Astrocyte (in vitro differentiated cells and primary cell): Measurements from ENCODE around the gene ISL2. TPM values are rescaled to one million over a fixed set of nuclear protein-coding genes. Genes with fewer than 3 reads are reported as not detected.

Experiments
- DNase-seq: peaks from one replicate; pipeline ENCODE4 v3.0.0-alpha.2; 2010; ENCODE audit warnings: low read depth
- FAIRE-seq: peaks from 2 replicates; lab custom pipeline; 2011; peaks lifted over from hg19 to GRCh38; lab: Jason Lieb, UNC
- H2AFZ ChIP-seq: 2 replicates; pipeline ENCODE4 v1.6.0; 2012; ENCODE audit warnings: low read depth, low read length, inconsistent platforms
- H3K27ac ChIP-seq: 2 replicates; pipeline ENCODE4 v1.5.1; 2011; ENCODE audit warnings: low read depth, low read length, inconsistent platforms
- H3K27me3 ChIP-seq: 2 replicates; pipeline ENCODE4 v1.6.0; 2011; ENCODE audit warnings: low read length, inconsistent platforms; ENCODE audit not compliant: insufficient read depth
- H3K36me3 ChIP-seq: 2 replicates; pipeline ENCODE4 v1.5.1; 2011; ENCODE audit warnings: low read length, inconsistent platforms; ENCODE audit not compliant: insufficient read depth
- H3K4me1 ChIP-seq: 2 replicates; pipeline ENCODE4 v1.5.1; 2011; ENCODE audit warnings: low read length, inconsistent platforms; ENCODE audit not compliant: insufficient read depth
- H3K4me2 ChIP-seq: 2 replicates; pipeline ENCODE4 v1.6.0; 2012; ENCODE audit warnings: low read length, inconsistent platforms
- H3K4me3 ChIP-seq: 2 replicates; pipeline ENCODE4 v1.5.1; 2011; ENCODE audit warnings: low read depth, mild to moderate bottlenecking, low read length, inconsistent platforms; ENCODE audit not compliant: insufficient read depth
- H3K79me2 ChIP-seq: 2 replicates; pipeline ENCODE4 v1.6.0; 2012; ENCODE audit warnings: mild to moderate bottlenecking, low read length, inconsistent platforms; ENCODE audit not compliant: insufficient read depth
- H3K9ac ChIP-seq: 2 replicates; pipeline ENCODE4 v1.6.0; 2012; ENCODE audit warnings: mild to moderate bottlenecking, low read length, inconsistent platforms
- H3K9me3 ChIP-seq: 2 replicates; pipeline ENCODE4 v1.5.1; 2012; ENCODE audit warnings: low read depth, mild to moderate bottlenecking, low read length, inconsistent platforms; ENCODE audit not compliant: insufficient read depth
- H4K20me1 ChIP-seq: 2 replicates; pipeline ENCODE4 v1.6.0; 2012; ENCODE audit warnings: low read length, inconsistent platforms; ENCODE audit not compliant: insufficient read depth
- H3K27ac Mint-ChIP-seq: one replicate; pipeline ENCODE4 v1.8.0; 2021; ENCODE audit warnings: mild to moderate bottlenecking, mixed read lengths; ENCODE audit not compliant: unreplicated experiment
- H3K27me3 Mint-ChIP-seq: one replicate; pipeline ENCODE4 v1.8.0; 2021; ENCODE audit warnings: low read depth, mixed read lengths; ENCODE audit not compliant: unreplicated experiment
- H3K36me3 Mint-ChIP-seq: one replicate; pipeline ENCODE4 v1.8.0; 2021; ENCODE audit warnings: low read depth, mixed read lengths; ENCODE audit not compliant: unreplicated experiment
- H3K4me1 Mint-ChIP-seq: one replicate; pipeline ENCODE4 v1.8.0; 2021; ENCODE audit warnings: low read depth, mixed read lengths; ENCODE audit not compliant: unreplicated experiment
- H3K4me3 Mint-ChIP-seq: one replicate; pipeline ENCODE4 v1.8.0; 2021; ENCODE audit warnings: mild to moderate bottlenecking, moderate library complexity, mixed read lengths; ENCODE audit not compliant: unreplicated experiment
- H3K9me3 Mint-ChIP-seq: one replicate; pipeline ENCODE4 v1.8.0; 2021; ENCODE audit warnings: mild to moderate bottlenecking, mixed read lengths; ENCODE audit not compliant: unreplicated experiment
- EZH2 ChIP-seq: IDR thresholded peaks from 2 replicates; pipeline ENCODE4 v1.6.1; 2012; ENCODE audit warnings: mild to moderate bottlenecking, low read length, inconsistent platforms; ENCODE audit not compliant: insufficient read depth
- total RNA-seq: library from RNA; stranded (reverse); gene quantifications from 2 replicates; pipeline ENCODE4 v1.2.1, GENCODE V29; 2021
- TF ChIP-seq, protein P1 (sequence below): IDR thresholded peaks from 2 replicates; pipeline ENCODE4 v1.5.1; 2011; ENCODE audit warnings: low read depth, mild to moderate bottlenecking, inconsistent platforms, low read length, moderate library complexity; ENCODE audit not compliant: insufficient read depth

Gene ISL2
- total RNA-seq, 1 donor from 2014 or later = 2.1 TPM

DNA sequence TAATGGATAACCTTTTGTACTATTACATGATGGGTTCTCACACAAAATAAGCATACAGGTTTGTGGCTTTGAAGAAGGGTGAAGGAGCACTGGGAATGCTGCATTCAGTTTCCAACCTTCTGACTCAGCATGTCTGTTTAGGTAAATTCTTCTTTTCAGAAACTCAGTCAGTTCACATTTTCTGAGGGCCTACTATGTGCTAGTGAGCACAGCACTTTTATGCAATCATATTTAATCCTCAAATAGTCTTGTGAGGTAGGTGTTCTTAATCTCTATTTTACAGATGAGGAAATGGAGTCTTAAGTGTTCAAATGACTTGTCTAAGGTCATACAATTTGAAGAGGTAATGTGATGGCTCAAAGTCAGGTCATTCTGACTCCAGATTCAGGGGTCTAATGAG is 41.2 kb downstream of the ISL2 start:
- H3K27me3 ChIP-seq = no peaks in the 10 kb centered on the region
- H3K27ac ChIP-seq = no peak overlapping the region
- no peaks in the 10 kb centered on the region for H3K4me1 ChIP-seq
- Mint-ChIP-seq H3K4me3 (no peak overlapping the region), H3K36me3 (peaks cover 2% of the 10 kb centered on the region), H3K27ac (no peak overlapping the region), H3K9me3 (no peaks in the 10 kb centered on the region), H3K4me1 (peaks cover 6% of the 10 kb centered on the region), H3K27me3 (no peaks in the 10 kb centered on the region)
- FAIRE-seq = no peak
- H3K4me3 ChIP-seq = no peak overlapping the region
- no peaks in the 10 kb centered on the region for H3K79me2 ChIP-seq
- H3K36me3 ChIP-seq = no peaks in the 10 kb centered on the region
- no peak overlapping the region for H3K9ac ChIP-seq
- no peak overlapping the region for H3K4me2 ChIP-seq
- no peaks in the 10 kb centered on the region for H3K9me3 ChIP-seq
- no peak for TF ChIP-seq EZH2
- TF ChIP-seq, protein P1, sequence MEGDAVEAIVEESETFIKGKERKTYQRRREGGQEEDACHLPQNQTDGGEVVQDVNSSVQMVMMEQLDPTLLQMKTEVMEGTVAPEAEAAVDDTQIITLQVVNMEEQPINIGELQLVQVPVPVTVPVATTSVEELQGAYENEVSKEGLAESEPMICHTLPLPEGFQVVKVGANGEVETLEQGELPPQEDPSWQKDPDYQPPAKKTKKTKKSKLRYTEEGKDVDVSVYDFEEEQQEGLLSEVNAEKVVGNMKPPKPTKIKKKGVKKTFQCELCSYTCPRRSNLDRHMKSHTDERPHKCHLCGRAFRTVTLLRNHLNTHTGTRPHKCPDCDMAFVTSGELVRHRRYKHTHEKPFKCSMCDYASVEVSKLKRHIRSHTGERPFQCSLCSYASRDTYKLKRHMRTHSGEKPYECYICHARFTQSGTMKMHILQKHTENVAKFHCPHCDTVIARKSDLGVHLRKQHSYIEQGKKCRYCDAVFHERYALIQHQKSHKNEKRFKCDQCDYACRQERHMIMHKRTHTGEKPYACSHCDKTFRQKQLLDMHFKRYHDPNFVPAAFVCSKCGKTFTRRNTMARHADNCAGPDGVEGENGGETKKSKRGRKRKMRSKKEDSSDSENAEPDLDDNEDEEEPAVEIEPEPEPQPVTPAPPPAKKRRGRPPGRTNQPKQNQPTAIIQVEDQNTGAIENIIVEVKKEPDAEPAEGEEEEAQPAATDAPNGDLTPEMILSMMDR = no peak
- H2AFZ ChIP-seq = no peak overlapping the region
- DNase-seq = no peak
- no peaks in the 10 kb centered on the region for H4K20me1 ChIP-seq

DNA sequence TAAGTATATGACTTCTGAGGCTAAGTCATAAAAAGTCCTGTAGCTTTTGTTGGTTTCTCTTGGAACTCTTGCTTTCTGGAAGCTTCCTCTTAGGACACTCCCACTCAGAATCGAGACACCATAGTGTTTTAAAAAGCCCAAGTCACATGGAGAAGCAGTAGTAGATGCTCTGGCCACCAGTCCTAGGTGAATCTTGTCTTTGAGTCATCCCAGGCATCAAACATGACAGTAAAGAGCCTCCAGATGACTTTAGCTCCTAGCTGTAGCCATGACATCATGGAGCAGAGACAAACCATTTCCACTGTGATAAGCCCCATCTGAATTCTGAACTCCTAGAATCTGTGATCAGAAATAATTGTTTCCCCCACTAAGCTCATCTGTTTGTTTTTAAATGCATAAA is 42.1 kb downstream of the ISL2 start:
- DNase-seq (no peak), FAIRE-seq (no peak)
- H3K27ac Mint-ChIP-seq = no peak overlapping the region
- Histone ChIP-seq H3K4me1 (no peaks in the 10 kb centered on the region), H3K9me3 (no peaks in the 10 kb centered on the region), H3K4me3 (no peak overlapping the region), H3K27me3 (no peaks in the 10 kb centered on the region), H3K4me2 (no peak overlapping the region), H3K27ac (no peak overlapping the region), H2AFZ (no peak overlapping the region), H3K79me2 (no peaks in the 10 kb centered on the region), H3K9ac (no peak overlapping the region), H3K36me3 (no peaks in the 10 kb centered on the region), H4K20me1 (no peaks in the 10 kb centered on the region)
- TF ChIP-seq, protein P1 = no peak
- TF ChIP-seq EZH2 = no peak
- H3K36me3 Mint-ChIP-seq = peaks cover 2% of the 10 kb centered on the region
- peaks cover 6% of the 10 kb centered on the region for H3K4me1 Mint-ChIP-seq
- no peaks in the 10 kb centered on the region for H3K9me3 Mint-ChIP-seq
- no peak overlapping the region for H3K4me3 Mint-ChIP-seq
- H3K27me3 Mint-ChIP-seq = no peaks in the 10 kb centered on the region

DNA sequence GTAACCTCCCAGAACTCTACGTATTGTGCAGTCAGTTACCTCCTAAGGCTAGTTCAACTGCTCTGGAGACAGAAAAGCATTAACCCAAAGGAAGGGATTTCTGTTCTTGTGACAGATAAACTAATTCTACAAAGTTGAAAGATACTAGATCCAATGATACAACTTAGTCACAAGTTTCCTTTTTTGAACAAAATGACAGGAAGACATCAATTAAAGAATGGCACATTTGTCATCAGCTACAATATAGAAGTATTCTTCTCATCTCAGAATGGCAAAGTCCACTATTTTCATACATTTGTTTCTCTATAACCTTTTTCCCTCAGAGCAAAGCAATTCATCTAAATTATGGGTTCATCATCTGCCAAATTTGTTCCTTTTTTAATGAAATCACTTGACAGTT is 43.7 kb downstream of the ISL2 start:
- Histone ChIP-seq H2AFZ (no peak overlapping the region), H3K4me3 (no peak overlapping the region), H3K4me1 (no peaks in the 10 kb centered on the region), H4K20me1 (no peaks in the 10 kb centered on the region), H3K9ac (no peak overlapping the region), H3K27ac (no peak overlapping the region), H3K79me2 (no peaks in the 10 kb centered on the region), H3K9me3 (no peaks in the 10 kb centered on the region), H3K36me3 (no peaks in the 10 kb centered on the region), H3K27me3 (no peaks in the 10 kb centered on the region), H3K4me2 (no peak overlapping the region)
- peaks cover under 1% of the 10 kb centered on the region for H3K36me3 Mint-ChIP-seq
- TF ChIP-seq, protein P1 = no peak
- TF ChIP-seq EZH2 = no peak
- H3K4me1 Mint-ChIP-seq = peaks cover 6% of the 10 kb centered on the region
- DNase-seq = no peak
- FAIRE-seq = no peak
- no peaks in the 10 kb centered on the region for H3K9me3 Mint-ChIP-seq
- no peak overlapping the region for H3K4me3 Mint-ChIP-seq
- no peaks in the 10 kb centered on the region for H3K27me3 Mint-ChIP-seq
- H3K27ac Mint-ChIP-seq = no peak overlapping the region
